SK-N-DZ (cell line): Measurements from ENCODE around the gene TXNDC16.

Source experiments
- DNase-seq: peaks from one replicate; pipeline ENCODE4 v3.0.0-alpha.2; 2015; ENCODE audit warnings: low spot score

Gene TXNDC16

DNA sequence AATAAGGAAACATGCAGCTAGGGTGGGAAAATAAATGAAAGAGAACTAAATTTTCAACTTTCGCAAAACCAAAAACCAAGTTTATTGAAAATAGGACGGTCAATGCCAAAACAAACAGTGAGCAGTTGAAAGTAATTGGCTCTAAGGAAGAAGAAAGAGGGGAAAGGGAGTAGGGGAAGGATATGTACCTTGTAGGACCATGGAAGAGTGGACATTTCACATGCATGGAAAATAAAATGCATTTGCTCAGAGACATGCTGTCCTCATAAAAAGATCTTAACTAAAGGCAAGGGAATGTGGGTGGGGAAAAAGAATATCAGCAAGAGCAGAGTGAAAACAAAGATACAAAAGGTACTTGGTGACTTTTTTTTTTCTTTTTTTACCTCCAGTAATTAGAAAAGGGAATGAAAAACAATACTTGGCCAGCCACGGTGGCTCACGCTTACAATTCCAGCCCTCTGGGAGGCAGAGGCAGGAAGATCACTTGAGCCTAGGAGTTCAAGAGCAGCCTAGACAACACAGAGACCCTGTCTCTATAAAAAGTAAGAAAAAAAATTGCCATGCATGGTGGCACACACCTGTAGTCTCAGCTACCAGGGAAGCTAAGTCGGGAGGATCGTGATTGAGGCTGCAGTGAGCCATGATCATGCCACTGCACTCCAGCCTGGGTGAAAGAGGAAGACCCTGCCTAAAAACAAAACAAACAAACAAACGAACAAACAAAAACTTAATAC lies 6.6 kb downstream of the TXNDC16 start:
- no peak for DNase-seq

DNA sequence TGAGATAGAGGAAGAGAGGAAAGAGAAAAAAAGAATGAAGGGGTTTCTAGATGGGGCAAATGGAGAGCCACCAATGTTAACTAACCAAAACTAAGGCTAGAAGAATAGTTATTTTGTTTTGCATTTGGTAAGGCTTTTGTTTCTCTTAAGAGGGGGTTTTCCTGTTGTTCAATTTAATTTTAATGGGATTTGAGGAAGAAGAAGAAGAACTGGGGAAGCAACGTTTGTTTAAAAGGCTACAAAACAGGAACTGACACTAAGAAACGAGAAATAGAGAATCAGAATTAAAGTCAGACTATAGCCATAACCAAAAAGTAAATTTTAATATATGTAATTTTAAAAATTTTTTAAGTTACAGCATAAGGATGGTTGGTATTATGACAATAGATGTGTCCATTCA lies 13.7 kb downstream of the TXNDC16 start:
- DNase-seq = no peak

DNA sequence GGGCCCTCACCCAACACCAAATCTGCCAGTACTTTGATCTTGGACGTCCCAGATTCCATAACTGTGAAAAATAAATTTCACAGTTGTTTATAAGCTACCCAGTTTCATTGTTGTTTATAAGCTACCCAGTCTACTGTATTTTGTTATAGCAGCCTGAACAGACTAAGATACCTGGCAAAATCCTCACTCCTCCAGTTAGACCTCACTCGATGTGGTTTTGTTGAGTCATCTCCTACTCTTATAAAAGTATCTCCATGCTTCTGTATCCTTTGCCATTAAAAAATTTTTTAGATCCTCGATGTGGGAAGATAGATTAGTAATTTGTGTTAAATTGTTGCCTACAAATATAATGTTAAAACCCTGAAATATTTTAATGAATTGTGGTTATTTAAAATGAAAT lies 16.0 kb downstream of the TXNDC16 start:
- no peak for DNase-seq

DNA sequence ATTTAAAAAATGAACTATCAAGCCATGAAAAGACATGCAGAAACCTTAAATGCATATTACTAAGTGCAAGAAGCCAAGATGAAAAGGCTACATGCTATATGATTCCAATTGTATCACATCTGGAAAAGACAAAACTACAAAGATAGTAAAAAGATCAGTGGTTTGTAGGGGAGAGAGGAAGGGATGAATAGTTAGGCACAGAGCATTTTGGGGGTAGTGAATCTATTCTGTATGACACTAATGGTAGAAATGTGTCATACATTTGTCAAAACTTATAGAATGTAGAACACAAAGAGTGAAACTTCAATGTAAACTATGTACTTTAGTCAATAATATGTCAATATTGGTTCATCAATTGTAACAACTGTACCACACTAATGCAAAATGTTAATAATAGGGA lies 20.8 kb downstream of the TXNDC16 start:
- no peak for DNase-seq

DNA sequence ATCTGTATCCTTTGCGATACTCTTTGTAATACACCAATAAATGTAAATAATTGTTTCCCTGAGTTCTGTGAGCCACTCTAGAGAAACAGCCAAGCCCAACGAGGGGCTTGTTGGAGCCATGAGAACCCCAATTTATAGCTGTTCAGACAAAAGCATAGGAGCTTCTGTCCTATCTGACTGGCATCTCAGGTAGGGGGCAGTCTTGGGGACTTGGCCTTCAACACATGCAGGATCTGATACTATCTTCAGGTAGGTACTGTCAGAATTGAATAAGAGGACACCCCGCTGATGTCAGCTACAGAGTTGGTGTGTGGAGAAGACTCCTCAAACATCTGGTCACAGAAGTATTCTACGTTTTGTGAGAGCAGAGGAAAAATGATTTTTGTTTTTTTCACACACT lies 25.3 kb downstream of the TXNDC16 start:
- no peak for DNase-seq

DNA sequence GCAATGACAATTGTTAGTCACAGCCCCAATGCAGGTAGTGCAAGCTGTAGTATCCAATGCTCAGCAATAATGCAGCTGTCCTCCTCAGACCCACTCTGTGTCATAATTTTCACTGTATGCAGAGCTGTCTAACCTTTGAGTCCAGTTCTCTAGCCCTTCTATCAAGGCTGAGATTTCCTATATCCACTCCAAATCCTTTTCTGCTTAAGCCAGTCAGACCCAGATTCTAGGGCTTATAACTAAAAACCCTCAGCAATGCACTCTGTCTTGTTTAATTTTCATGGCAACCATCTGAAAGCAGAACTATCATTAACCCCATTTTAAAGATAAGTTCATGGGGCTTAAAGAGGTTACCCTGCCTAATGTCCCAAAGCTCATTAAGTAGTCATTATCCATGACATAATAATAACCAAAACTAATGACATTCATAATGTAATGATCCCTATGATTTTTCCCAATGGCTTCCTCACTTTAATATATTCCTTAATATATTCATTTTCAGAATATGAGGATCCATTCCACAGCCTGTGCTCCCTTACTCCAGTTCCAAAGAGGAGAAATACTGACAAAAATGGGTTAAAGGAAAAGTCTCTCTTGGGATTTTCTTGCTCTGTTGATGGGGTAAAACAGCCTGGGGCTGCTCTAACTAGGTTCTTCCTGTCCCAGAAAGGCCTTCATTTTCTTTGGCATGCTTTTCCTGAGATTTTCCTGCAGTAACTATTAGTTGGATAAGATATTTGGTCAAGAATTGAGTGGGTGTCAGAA lies 29.5 kb downstream of the TXNDC16 start:
- DNase-seq = no peak

DNA sequence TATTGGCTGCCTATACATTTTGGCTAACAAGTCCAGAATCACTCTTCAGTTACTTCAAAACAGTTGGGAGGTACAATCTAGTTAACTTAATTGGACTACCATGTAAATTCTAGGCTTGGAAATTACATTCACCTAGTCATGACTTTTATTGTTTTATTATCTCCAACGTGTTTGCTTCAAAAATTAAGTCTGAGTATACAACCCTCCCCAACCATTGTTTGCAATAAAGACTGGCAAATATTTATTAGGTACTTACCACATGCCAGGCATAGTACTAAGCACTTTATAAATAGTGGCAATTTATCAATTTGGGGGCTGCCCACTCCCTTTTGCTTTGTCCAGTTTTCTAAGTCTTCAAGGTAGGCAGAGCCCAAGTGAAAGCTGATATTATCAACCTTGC lies 30.3 kb downstream of the TXNDC16 start:
- DNase-seq = no peak

DNA sequence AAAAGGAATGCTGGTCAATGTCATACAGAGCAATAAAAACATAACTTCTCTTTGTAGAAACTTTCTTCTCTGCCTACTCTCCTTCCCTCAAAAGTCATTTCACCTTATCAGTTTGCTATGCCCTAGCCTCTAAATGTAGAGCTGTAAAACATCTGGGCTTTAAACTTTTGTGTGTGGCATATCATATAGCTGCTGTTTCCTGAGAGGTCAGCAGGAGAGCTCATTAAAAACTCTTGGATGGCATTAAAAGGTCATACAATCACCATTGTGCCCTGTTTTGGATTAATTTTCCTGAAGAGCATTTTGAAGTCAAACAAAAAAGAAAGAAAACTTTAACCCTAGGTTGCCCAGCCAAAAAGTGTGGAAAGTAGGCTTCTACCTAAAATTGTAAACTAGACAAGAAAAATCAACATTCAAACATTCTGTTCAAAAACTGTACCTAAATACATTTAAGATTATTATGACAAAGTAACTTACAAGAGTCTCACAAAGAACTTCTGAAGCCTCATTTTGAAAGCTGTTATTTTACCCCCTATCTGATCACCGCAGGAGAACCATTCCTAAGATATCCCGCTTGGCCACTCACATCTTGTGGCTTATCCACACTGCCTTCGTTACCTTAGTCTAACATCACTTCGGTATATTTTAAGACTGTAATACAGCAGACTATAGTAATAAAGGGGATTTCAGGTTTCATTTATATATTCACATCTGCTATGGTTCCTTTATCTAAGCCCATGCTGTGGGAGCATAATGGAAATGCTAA lies 38.1 kb downstream of the TXNDC16 start:
- no peak for DNase-seq

DNA sequence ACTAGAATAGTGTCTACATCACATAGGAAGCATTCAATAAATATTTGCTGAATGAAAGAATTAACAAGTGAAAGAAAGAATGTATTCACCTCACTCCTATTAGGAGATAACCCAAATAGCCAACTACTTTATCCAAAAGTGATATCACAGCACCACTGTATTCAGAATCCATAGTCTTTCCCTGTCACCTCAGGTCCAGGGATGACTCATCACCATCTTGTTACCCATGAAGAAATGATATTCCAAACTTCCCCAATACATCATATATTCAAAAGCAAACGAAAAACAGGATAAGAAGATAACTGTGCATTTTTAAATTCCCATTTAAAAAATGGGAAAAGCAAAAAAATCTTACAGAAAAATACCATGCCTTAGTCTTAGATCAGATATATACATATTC lies 39.1 kb downstream of the TXNDC16 start:
- DNase-seq = no peak

DNA sequence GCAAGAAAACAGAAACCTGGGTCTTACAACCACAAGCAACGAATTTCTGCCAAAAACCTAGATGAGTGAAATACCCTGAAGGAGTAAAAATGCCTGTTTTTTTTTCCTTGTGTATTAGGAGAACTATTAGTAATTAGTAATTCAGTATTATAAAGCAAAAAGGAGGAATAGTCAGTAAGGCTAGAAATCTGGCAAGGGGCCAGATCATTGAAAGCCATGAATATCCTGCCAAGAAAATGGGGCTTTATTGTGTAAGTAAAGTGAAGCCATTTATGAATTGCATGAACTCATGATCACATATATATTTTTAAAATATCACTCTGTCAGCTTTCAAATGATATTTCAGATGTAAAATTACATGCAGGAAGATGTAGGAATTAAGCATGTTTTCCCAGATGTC lies 57.9 kb downstream of the TXNDC16 start:
- DNase-seq = no peak

DNA sequence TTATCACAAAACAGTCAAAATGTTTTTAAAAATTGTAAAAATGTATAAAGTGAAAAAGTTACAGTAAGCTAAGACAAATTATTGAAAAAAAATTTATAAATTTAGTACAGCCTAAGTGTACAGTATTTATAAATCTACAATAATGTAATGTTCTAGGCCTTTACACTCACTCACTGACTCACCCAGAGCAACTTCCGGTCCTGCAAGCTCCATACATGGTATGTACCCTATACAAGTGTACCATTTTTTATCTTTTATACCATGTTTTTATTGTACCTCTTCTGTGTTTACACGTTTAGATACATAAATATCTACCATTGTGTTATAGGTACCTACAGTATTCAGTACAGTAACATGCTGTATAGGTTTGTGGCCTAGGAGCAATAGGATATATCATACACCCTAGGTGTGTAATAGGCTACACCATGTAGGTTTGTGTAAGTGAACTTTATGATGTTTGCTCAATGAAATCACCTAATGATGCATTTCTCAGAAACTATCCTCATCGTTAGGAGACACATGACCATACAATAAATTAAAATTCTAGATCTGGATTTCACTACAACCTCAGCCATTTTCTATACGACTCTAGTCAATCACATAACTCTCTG lies 66.8 kb downstream of the TXNDC16 start:
- no peak for DNase-seq

DNA sequence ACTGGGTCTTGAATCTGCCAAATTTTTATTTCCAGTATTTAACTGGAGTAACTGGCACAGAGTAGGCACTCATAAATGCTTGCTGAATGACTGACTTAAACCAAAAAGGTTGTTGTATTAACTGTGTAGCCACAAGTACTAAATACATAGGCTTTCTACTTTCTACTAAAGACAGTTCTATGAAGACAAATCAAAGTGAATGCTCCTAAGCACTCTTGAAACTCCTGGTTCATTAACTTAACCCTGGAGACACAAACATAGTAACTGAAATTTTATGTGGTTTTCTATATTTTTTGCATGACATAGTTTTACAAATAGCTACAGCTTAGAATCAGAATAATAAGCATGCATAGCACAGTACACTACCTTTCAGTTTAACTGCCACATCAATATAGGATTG lies 70.4 kb downstream of the TXNDC16 start:
- no peak for DNase-seq

DNA sequence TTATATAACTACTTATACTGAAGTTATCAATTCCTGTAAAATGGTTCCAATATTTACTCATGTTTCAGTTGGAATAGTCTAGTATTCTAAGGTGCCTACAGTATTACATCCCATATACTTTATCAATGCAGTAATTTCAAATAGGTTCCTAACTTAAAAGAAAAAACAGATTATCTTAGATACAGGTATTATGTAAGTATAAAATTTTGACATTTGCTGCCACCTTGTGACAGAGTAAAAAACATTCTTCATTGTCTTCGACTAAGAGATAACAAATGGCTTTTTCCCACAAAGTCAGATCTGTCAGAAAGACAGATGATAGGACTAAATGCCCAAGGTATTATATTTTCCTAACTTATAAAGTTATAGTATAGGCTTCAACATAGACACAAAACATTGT lies 78.7 kb downstream of the TXNDC16 start:
- peak; percentile 36 for DNase-seq

DNA sequence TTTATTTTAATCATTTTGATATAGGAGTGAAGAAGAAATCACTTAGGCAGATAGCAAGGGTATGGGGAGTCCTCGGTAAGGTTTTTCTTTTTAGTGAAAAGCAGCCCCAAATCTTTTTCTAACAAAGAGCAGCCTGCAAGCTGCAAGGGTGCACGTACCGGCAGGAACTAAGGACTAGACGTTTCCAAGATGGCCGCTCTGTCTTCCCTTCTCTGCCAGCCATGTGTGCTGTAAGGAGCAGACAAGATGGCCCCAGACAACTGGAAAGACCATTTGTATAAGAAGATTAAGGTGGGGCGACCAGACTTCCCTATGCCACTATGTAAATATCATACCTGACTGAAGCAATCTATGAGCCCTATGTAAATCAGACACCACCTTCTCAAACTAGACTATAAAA lies 79.6 kb downstream of the TXNDC16 start:
- no peak for DNase-seq

DNA sequence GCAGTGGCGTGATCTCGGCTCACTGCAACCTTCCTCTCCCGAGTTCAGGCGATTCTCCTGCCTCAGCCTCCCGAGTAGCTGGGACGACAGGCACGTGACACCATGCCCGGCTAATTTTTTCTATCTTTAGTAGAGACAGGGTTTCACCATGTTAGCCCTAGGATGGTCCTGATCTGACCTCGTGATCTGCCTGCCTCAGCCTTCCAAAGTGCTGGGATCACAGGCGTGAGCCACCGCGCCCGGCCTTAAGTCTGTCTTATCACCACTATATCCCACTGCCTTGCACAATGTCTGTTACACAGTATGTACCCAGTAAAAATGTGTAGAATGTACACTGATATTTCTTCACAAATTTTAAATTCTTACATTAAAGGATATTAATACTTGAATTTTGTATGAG lies 80.1 kb downstream of the TXNDC16 start:
- DNase-seq = peak; percentile 53

DNA sequence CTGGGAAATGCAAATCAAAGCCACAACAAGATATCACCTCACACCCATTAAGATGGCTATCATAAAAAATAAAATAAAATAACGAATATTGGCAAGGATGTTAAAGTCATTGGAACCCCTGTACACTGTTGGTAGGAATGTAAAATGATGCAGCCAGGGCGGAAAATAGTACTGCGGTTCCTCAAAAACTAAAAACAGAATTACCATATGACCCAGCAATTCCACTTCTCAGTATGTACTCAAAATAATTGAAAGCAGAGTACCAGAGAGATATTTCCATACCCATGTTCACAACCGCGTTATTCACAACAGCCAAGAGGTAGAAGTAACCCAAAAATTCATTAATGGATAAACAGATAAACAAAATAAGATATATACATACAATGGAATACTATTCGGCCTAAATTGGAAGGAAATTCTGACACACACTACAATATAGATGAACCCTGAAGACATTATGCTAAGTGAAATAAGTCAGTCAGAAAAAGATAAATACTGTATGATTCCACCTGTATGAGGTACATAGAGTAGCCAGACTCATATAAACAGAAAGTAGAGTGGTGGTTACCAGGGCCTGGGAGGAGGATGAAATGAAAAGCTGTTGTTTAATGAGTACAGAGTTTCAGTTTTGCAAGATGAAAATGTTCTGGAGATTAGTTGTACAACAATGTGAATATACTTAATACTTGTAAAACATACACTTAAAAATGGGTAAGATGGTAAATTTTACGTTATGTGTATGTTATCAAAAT lies 84.6 kb downstream of the TXNDC16 start:
- no peak for DNase-seq

DNA sequence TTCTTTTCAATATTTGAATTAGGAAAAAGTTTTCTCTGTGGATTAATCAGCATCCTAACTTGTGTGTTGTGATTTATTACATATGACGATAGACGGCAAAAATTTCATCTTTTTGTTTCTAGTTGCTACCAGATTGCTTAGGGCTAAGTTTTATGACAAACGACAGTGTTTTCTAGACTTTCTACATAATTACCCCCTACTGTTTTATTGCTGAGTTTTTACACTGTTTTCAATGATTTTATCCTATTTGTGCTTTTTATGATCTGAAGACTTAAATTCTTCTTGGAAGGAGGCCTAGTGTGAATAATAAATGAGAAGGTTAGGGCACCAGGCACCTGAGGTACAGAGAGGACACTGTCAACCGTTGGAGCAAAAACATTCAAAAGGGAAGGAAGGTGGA lies 88.1 kb downstream of the TXNDC16 start:
- DNase-seq = no peak

DNA sequence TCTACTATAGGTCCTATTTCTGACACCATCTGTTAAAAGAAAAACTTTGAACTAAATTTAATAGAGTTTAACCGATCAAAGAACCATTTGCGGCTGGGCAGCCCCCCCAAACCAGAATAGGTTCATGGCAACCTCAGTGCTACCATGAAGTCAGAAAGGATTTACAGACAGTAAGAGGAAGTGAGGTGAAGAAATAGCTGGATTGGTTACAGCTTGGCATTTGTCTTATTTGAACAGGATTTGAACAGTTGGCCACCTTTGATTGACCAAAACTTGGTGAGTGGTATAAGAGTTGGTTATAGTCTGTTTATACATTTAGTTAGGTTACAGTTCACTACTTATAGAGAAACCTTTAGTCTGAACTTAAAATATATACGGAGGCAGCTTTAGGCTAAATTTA lies 88.9 kb downstream of the TXNDC16 start:
- no peak for DNase-seq

DNA sequence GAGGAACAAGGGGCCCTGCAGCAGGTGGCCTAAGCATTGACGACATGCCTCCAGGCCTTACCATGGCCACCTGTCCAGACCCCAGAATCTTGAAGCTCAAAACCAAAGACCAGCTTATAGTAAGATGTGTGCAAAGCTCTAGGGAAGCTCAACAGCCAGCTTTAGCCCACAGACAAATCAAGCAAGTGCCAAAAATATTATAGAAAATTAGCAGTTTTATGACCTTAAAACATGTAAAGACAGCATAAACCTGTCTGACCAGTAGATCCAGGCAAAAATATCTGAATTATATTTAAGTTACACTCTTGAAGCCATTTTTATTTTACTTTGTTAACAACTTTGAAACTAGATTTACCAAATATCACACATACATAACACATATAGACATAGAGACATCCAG lies 90.6 kb downstream of the TXNDC16 start:
- no peak for DNase-seq

DNA sequence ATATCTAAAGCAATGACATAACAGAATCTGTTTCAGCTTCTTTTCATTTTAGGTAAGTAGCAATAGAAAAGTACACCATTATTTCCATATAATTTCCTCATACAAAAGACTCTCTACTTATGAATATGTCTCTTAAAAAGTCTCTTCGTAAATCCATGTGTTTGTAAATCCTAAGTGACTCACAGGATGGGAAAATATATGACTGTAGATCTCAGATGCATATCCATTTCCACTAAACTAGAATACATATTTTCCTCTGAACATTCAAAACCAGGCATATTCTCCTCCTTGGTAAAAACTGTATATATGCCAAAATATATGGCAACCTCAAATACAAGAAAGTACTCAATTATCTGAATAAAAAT lies 93.6 kb downstream of the TXNDC16 start:
- DNase-seq = no peak

DNA sequence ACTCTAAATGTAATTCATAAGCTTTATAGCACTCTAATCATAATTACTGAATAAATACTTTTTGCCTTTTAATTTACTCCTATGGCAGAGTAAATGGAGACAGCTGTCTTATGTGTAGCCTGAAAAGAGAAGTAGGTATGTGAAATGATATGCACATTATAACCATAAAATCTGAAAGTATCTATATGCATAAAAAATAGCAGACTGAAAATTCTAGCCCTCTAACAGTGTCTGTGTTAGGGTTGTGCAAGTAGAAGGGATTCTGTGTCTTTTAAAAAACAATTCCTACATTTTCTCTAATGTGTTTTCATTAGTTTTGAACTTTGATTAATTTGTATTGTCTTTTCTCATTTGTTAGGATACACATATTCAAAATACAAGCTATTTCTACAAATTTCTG lies 94.9 kb downstream of the TXNDC16 start:
- DNase-seq = no peak
